HepG2 (cell line): ENCODE results near the gene MTTP. TPM values are rescaled to one million over a fixed set of nuclear protein-coding genes. Genes with fewer than 3 reads are reported as not detected.
A peak's percentile ranks its signal among the peaks of the same experiment; 100 is the strongest.

Experiments used
- AGO2 ChIP-seq: fragments of 200-400 bp; formaldehyde crosslinking; optimal IDR thresholded peaks from 2 replicates; pipeline ENCODE3; 2017; ENCODE audit warnings: mild to moderate bottlenecking, low read depth, low read length, moderate library complexity
- ARID5B ChIP-seq: IDR thresholded peaks from 2 replicates; pipeline ENCODE4 v1.4.0; 2020; ENCODE audit warnings: mild to moderate bottlenecking, missing genetic modification reagents
- BORCS8-MEF2B ChIP-seq: sonication (generic); formaldehyde crosslinking; IDR thresholded peaks from 2 replicates; pipeline ENCODE4 v1.8.0; 2022; ENCODE audit warnings: mild to moderate bottlenecking, missing genetic modification reagents
- CENPBD1 ChIP-seq: sonication (generic); formaldehyde crosslinking; IDR thresholded peaks from 2 replicates; pipeline ENCODE4 v1.8.0; 2022; ENCODE audit warnings: missing genetic modification reagents, low read depth, mild to moderate bottlenecking, borderline replicate concordance
- CREB1 ChIP-seq, 2 experiments: fragments of 450-650 bp in 1 of 2; IDR thresholded peaks; 2 replicates each; pipeline ENCODE4 v1.6.1; 2016 to 2017; ENCODE audit warnings: control low read depth in 1 of 2, mild to moderate bottlenecking in 1 of 2, missing compliant biosample characterization in 1 of 2, missing genetic modification characterization in 1 of 2
- EED ChIP-seq: sonication (generic); formaldehyde crosslinking; IDR thresholded peaks from 2 replicates; pipeline ENCODE4 v1.5.0; 2020; ENCODE audit warnings: mild to moderate bottlenecking, missing genetic modification reagents
- HIC2 ChIP-seq: sonication (generic); formaldehyde crosslinking; IDR thresholded peaks from 2 replicates; pipeline ENCODE4 v1.9.0; 2022; ENCODE audit warnings: low read depth, missing genetic modification reagents
- PITX1 ChIP-seq: sonication (generic); formaldehyde crosslinking; IDR thresholded peaks from 2 replicates; pipeline ENCODE4 v1.5.1; 2020; ENCODE audit warnings: mild to moderate bottlenecking, missing genetic modification reagents
- POGK ChIP-seq: sonication (generic); formaldehyde crosslinking; conservative IDR thresholded peaks from 2 replicates; pipeline ENCODE4 v1.8.0; 2022; ENCODE audit warnings: mild to moderate bottlenecking, moderate library complexity, missing genetic modification reagents
- RARA ChIP-seq: IDR thresholded peaks from 2 replicates; pipeline ENCODE4 v1.6.1; 2016; ENCODE audit warnings: missing genetic modification reagents, missing compliant biosample characterization
- RELA ChIP-seq: sonication (generic); formaldehyde crosslinking; IDR thresholded peaks from 2 replicates; pipeline ENCODE4 v1.4.0; 2020; ENCODE audit warnings: missing genetic modification reagents
- SAFB2 ChIP-seq: sonication (generic); formaldehyde crosslinking; IDR thresholded peaks from 2 replicates; pipeline ENCODE4 v1.5.1; 2020; ENCODE audit warnings: missing genetic modification reagents, low read depth, mild to moderate bottlenecking, borderline replicate concordance
- STAT5B ChIP-seq: sonication (generic); formaldehyde crosslinking; IDR thresholded peaks from 2 replicates; pipeline ENCODE4 v1.4.0; 2020; ENCODE audit warnings: missing genetic modification reagents
- ZFAT ChIP-seq: sonication (generic); formaldehyde crosslinking; conservative IDR thresholded peaks from 2 replicates; pipeline ENCODE4 v1.8.1; 2023; ENCODE audit warnings: missing genetic modification reagents, inconsistent platforms
- ZNF510 ChIP-seq: sonication (generic); formaldehyde crosslinking; IDR thresholded peaks from 2 replicates; pipeline ENCODE4 v1.4.0; 2020; ENCODE audit warnings: low read depth, mild to moderate bottlenecking, missing genetic modification reagents
- ZNF562 ChIP-seq: sonication (generic); formaldehyde crosslinking; IDR thresholded peaks from 2 replicates; pipeline ENCODE4 v1.8.0; 2022; ENCODE audit warnings: missing genetic modification reagents, borderline replicate concordance
- ZNF580 ChIP-seq: IDR thresholded peaks from 2 replicates; pipeline ENCODE4 v1.6.1; 2016; ENCODE audit warnings: low read depth, borderline replicate concordance
- ZNF720 ChIP-seq: sonication (generic); formaldehyde crosslinking; IDR thresholded peaks from 2 replicates; pipeline ENCODE4 v1.4.0; 2020; ENCODE audit warnings: missing genetic modification reagents
- ZNF784 ChIP-seq: sonication (generic); formaldehyde crosslinking; IDR thresholded peaks from 2 replicates; pipeline ENCODE4 v1.5.1; 2020; ENCODE audit warnings: missing genetic modification reagents, mild to moderate bottlenecking, borderline replicate concordance
- polyA plus RNA-seq, 8 experiments: library from polyadenylated mRNA; depleted of rRNA in 3 of 8; stranded (reverse) in 7 of 8; unstranded in 1 of 8; fragments of >200 nt; fragmentation: Illumina TruSeq in 4 of 8; extraction: Trizol in 4 of 8; gene quantifications; 2 replicates each; pipeline versions ENCODE4 v1.2.1 to v1.2.3, GENCODE V29; 2011 to 2016; ENCODE audit warnings: low read depth in 4 of 8, missing spikeins in 1 of 8, mixed read lengths in 1 of 8; ENCODE audit not compliant: insufficient read depth in 1 of 8
- total RNA-seq, 5 experiments: library from RNA; depleted of rRNA; stranded (reverse); fragments of >200 nt; fragmentation: Illumina TruSeq; extraction: Trizol; gene quantifications; 2 replicates each; pipeline ENCODE4 v1.2.3, GENCODE V29; 2016; ENCODE audit warnings: low read depth in 1 of 5

Gene MTTP
- total and polyA plus RNA-seq, 2 of the 13 experiments (the other 11 are each of a cell fraction or from before 2014, with no cell fraction given) = 84.7 to 102 TPM

DNA sequence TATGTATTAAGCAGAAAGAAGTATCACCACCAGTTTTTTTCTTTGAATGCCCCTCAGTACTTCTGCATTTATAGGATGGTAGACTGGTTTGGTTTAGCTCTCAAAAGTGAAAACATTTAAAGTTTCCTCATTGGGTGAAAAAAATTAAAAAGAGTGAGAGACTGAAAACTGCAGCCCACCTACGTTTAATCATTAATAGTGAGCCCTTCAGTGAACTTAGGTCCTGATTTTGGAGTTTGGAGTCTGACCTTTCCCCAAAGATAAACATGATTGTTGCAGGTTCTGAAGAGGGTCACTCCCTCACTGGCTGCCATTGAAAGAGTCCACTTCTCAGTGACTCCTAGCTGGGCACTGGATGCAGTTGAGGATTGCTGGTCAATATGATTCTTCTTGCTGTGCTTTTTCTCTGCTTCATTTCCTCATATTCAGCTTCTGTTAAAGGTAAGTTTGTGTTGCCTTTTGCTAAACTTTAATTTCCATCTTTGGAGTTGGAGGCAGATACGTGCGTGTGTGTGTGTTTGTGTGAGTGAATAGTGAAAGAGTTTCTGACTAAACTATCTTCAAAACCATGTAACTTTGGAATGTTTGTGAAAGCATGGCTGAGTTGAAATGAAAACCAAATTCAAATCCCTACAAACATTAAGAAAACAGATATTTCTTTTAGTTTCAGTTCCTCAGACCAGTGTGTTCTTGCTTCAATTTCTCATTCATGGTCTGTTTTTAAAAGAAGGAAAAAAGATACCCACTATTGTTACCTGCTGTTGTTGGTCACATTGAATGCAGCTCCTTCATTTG, at the start of gene MTTP (continued):
- TF ChIP-seq POGK (no peak), SAFB2 (CRISPR knock-in tag) (no peak), ZNF562 (CRISPR knock-in tag) (no peak), STAT5B (CRISPR knock-in tag) (no peak), ZNF720 (CRISPR knock-in tag) (no peak), AGO2 (no peak), ZNF580 (CRISPR knock-in tag) (no peak), EED (no peak), ZNF784 (CRISPR knock-in tag) (peak; percentile 77), RELA (no peak), CREB1 (IDR thresholded peaks at IDR 0.05) (no peak), CREB1 (CRISPR knock-in tag; IDR thresholded peaks at IDR 0.05) (peak; percentile 75), HIC2 (CRISPR knock-in tag) (no peak), ZNF510 (CRISPR knock-in tag) (no peak), PITX1 (CRISPR knock-in tag) (peak; percentile 66; the same call in 1 of the 2 replicates), RARA (CRISPR knock-in tag) (peak; percentile 80), BORCS8-MEF2B (0 out of 2 replicates have a peak, but pooled peaks have one; percentile 40), CENPBD1 (CRISPR knock-in tag) (no peak), ZFAT (CRISPR knock-in tag) (no peak), ARID5B (CRISPR knock-in tag) (peak; percentile 79)
